ENCODE results near the gene RNF224.

Gene RNF224

GRCh38 chr9:137254624-137255447, 27.5 kb downstream of the RNF224 start, which contains the start of gene NELFB:
Gene NELFB, plus strand, starts transcription at chr9:137255327.
- peak; percentile 87 for DNase-seq

DNA sequence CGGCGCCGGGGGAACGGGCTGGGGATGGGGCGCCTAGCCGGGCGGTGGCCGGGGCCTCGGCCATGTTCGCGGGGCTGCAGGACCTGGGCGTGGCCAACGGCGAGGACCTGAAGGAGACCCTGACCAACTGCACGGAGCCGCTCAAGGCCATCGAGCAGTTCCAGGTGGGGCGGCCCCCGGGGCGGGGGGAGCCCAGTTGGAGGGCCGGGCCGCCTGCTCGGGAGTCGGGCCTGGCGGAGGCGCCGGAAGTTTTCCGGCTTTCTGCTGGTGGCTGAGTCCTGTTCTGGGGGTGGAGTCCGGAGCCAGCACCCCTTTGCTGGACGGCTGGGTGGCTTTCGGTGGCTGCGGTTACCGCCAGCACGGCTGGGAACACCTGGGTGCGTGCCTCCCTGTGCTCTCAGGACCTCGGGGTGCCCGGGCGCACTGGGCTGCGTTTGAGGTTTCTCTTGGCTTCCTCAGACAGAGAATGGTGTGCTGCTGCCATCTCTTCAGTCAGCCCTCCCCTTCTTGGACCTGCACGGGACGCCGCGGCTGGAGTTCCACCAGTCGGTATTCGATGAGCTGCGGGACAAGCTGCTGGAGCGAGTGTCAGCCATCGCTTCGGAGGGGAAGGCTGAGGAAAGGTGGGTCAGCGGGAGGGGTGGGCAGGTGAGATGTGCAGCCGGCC, 28.3 kb downstream of the RNF224 start:
- DNase-seq, result no peak

DNA sequence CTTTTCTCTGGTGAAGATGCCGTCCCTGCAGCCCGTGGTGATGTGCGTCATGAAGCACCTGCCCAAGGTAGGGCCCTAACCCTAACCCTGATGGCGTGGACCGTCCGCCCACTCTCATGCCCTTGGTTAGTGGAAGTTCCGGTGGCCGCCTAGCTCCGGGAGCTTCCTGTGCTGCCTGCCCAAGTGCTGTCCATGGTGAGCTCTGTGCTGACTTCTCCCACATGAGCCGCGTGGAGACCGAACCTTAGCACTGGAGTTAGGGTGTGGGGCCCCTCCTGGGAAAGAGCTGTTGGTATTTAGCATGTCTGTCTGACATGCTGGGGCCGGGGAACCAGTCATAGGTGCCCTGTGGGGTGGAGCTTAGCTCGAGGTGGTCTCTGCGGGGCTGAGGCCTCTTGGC, 29.1 kb downstream of the RNF224 start:
- DNase-seq, result no peak

DNA sequence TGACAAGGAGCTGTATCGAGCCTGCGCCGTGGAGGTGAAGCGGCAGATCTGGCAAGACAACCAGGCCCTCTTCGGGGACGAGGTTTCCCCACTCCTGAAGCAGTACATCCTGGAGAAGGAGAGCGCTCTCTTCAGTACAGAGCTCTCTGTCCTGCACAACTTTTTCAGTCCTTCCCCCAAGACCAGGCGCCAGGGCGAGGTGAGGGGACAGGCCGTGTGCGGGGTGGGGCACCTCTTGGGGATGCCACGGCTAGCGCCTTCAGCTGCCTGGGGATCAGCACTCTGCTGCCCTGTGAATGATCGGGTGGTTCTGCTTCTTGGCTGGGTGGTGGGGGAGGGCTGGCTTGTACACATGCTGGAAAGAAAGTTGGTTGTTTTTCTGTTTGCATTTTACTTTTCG, 29.6 kb downstream of the RNF224 start:
- no peak for DNase-seq

DNA sequence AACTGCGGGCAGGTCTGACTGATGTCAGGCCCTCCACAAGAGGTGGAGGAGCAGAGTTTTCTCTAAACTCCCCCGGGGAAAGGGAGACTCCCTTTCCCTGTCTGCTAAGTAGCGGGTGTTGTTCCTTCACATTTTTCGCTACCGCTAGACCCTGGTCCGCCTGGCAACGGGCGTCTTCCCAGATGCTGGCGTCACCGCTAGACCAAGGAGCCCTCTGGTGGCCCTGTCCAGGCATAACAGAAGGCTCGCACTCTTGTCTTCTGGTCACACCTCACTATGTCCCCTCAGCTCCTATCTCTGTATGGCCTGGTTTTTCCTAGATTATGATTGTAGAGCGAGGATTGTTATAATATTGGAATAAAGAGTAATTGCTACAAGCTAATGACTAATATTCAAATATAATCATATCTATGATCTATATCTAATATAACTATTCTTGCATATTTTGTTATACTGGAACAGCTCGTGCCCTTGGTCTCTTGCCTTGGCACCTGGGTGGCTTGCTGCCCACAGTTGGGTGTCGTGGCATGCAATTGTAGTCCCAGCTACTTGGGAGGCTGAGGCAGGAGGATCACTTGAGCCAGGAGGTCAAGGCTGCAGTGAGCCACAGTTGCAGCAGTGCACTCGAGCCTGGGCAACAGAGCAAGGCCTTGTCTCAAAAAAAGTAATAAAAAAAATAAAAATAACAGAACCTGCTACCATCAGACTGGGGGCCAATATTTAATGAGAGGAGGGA, 35.0 kb downstream of the RNF224 start:
- DNase-seq, result peak; percentile 31

DNA sequence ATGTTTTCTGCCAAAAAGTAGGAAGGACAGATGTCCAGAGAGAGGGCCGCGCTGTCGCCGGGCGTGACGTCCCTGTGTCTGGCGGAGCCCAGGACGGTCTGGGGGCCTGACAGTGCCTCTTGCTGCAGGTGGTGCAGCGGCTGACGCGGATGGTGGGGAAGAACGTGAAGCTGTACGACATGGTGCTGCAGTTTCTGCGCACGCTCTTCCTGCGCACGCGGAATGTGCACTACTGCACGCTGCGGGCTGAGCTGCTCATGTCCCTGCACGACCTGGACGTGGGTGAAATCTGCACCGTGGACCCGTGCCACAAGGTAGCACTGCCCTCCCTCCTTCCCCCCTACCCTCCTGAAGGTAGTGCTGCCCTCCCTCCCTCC, 35.6 kb downstream of the RNF224 start:
- DNase-seq, result no peak

DNA sequence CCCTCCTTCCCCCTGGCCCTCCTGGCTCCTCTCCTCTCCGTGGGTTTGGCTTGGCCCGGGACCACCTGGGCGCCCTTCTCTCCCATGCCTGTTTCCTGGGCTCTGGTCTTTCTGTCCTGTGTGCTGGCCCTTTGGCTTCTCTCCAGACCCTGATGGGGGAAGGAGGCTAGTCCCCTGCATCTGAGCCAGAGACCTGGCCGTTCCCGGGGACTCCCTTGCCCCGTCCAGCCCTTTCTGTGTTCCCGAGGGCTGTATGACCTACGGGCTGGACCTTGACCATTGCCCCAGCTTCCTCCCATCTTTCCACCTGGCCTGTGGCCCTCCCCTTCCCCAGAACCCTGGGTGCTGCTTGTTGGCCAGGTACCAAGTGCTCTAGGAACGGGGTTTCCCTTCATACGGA, 36.2 kb downstream of the RNF224 start:
- DNase-seq, result no peak

GRCh38 chr9:137264067-137264466, 36.8 kb downstream of the RNF224 start:
- DNase-seq, result no peak

DNA sequence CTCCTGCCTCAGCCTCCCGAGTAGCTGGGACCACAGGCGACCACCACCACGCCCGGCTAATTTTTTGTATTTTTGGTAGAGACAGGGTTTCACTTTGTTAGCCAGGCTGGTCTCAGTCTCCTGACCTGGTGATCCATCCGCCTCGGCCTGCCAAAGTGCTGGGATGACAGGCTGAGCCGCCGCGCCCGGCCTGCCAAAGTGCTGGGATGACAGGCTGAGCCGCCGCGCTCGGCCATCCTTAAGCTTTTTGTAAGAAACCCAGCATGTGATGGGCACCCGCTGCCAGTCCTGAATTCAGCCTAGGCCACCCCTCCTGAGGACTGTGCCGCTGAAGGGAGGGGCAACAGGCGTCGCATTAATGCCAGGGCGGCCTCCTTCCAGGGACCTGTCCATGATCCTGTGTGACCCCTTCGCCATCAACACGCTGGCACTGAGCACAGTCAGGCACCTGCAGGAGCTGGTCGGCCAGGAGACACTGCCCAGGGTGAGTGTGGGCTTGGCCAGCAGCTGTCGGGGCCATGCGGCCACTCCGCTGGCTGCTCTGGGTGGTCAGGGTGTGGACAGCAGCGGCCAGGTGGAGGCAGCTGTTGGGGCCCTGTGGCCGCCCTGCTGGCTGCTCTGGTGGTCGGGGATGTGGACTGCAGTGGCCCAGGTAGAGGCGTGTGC, 38.3 kb downstream of the RNF224 start:
- DNase-seq, result no peak

DNA sequence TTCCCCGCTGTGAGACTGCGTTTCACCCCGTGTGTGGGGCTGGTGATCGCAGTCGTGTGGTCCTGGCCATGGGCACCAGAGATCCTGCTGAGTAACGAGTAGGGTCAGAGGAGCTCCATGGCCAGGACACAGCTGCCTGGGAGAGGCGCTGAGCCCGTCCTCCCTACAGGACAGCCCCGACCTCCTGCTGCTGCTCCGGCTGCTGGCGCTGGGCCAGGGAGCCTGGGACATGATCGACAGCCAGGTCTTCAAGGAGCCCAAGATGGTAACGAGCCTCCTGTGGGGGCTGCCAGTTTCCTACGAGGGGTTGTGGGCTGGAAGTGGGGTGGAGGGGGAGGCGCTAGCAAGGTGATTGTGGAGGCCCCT, 38.8 kb downstream of the RNF224 start:
- no peak for DNase-seq

DNA sequence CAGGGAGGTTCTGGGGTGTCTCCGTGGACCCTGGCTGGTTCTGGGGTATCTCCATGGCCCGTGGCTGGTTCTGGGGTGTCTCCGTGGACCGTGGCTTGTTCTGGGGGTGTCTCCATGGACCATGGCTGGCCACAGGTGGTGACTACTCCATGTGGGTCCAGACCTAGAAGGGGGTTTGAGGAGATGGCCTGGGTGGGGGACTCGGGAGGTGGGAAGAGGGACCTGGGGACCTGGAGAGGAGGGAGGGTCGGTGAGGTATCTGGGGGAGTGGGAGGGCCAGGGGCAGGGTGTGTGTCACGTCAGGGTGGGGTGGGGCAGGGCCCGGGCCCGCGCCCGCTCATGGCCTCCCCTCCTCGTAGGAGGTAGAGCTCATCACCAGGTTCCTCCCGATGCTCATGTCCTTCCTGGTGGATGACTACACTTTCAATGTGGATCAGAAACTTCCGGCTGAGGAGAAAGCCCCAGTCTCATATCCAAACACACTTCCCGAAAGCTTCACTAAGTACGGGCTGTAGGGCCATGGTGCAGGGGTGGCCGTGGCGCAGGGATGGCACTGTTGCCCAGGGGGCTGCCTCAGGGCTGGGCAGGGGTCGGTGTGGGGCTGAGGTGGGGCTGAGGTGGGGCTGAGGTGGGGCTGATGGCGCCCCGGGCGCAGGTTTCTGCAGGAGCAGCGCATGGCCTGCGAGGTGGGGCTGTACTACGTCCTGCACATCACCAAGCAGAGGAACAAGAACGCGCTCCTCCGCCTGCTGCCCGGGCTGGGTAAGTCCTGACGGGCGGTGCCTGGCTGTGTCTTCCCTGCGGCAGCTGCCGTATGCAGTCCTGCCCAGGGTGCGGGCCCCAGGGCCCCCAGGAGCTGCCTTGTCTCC, 39.5 kb downstream of the RNF224 start:
- no peak for DNase-seq

DNA sequence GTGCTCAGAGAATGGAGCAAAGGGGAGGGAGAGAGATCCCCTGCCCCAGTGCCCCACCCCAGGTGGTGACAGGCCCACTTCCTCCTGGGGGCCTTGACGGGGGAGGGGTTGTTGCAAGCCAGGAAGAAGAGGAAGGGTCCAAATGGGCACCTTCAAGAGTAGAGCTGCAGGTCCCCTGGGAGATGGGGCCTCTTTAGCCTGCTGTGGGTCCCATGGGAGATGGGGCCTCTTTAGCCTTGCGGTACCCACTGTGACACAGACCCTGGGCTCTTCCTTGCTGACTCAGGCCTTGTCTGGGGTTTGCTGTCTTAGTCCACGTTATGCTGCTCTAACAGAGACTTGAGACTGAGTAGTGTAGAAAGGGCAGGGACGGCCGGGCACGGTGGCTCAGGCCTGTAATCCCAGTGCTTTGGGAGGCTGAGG, 40.6 kb downstream of the RNF224 start:
- no peak for DNase-seq

- no peak for DNase-seq
Measured at GRCh38 chr9:137268538-137269201, 41.4 kb downstream of the RNF224 start.

GRCh38 chr9:137269231-137269772, 42.0 kb downstream of the RNF224 start:
- no peak for DNase-seq

GRCh38 chr9:137270929-137271695, 43.8 kb downstream of the RNF224 start:
- no peak for DNase-seq

DNA sequence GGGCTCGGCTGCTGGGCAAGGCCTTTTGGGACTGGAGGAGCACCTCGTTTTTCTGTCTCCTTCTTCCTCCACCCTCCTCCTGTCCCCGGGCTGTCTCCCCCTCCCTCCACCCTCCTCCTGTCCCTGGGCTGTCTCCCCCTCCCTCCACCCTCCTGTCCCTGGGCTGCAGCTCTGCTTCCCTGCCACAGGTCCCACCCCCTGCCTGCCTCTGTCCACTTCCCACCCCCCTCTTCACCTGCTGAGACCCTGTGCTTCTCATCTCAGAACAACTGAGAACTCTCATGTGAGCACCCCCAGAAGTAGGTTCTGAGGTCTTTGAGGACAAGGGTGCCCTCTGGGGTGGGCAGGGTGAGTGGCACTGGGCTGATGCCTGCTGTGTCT, 44.4 kb downstream of the RNF224 start:
- DNase-seq, result no peak

DNA sequence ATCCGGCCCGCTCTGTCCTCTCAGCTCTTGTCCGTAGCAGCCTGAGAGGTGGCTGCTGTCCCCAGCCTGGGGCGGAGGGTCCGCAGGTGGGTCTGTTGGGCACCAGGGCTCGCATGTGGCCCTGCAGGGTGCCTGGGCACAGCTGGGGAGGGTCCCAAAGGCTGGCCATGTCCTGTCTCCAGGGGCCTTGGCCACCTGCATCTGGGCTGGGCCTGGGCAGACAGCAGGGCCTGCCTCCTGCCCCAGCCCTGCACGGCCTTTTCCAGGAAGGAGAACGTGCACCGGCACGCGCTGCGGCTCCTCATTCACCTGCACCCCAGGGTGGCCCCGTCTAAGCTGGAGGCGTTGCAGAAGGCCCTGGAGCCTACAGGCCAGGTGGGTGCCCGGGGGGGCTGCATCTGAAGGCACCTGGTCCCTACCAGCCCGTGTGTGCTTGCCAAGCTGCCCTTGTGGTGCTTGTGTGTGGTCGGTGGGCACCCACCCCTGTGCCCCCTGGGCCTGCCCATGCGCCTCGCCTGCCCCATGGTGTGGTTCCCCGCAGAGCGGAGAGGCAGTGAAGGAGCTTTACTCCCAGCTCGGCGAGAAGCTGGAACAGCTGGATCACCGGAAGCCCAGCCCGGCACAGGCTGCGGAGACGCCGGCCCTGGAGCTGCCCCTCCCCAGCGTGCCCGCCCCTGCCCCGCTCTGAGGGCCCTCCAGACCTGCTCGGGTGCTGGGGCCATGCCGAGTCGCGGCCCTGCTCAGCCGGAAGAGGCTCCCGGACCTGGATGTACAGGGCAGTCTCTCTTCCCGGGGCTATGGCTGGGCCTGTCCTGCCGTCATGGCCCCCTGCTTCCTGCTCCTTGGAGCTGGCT, 45.2 kb downstream of the RNF224 start:
- no peak for DNase-seq

DNA sequence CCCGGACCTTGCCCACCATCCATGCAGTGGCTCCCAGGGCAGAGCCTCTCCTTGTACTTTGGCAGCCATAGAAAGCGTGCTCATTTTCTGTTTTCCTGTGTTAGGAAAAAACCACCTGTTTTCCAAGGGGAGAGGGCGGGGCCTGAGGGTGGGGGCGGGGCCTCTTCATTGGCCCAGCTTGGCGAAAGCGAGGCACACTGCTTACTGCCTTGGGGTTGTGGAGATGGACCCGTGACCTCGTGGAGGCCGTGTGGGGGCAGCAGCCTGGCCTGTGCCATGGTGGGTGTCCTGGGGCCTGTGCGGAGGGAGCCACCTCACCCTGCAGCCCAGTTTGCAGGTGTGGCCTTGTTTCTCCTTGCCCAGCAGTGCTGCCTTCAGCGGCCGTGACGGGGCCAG, 45.8 kb downstream of the RNF224 start:
- DNase-seq, result no peak

- no peak for DNase-seq
Measured at GRCh38 chr9:137273611-137274320, 46.5 kb downstream of the RNF224 start.
